GM04503 (cell line): ENCODE measurements around the gene LZTS2.
A peak's percentile ranks its signal among the peaks of the same experiment; 100 is the strongest.

Experiments
- DNase-seq: peaks from one replicate; pipeline ENCODE4 v3.0.0-alpha.2; 2012; ENCODE audit warnings: low read depth

The LZTS2 gene

GRCh38 chr10:101014230-101014884 lies 14.7 kb downstream of the LZTS2 start:
- DNase-seq: no peak

DNA sequence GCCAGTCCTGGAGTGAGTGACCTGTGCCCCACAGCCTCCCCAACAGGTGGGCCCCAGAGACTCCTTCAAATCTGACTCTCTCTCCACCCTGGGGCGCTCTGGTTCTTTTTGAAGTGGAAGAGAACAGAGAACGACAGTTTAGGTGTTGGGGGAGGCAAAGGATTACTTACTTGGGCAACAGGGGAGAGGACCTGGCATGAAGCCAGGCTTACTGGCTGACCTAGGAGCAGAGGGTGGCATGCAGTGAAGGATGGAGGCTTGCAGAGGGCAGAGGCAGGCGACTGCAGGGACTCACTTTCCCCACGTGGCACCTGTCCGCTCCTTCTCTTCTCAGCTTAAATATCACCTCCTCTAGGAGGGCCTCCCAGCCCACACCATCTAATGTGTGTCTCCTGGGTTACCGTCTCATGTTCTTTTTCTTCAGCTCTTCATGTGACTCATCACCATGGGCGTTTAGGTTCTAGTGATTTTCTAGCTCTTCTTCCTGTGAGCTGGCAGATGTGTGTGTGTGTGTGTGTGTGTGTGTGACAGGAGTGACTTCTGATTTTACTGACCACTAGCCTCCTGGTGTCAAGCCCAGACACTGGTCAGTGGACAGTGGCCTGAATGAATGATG lies 15.5 kb downstream of the LZTS2 start:
- peak; percentile 82 for DNase-seq

DNA sequence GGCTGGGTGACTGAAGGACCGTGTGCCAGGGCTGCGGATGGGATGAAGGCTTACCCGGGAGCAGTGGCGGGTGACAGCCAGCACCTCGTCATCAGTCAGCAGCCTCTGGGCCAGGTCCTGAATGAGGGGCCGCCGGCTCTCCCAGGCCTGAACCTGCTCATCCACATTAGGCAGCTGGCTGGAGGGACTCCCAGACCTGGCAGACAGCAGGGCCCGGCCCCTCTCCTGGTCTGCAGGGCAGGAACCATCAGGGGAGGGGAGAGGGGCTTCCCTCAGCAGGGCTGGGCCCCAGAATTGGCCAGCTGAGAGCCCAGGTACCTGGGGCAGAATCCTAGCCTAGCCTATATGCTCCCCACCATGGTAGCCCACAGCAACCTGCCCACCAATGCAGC lies 16.0 kb downstream of the LZTS2 start:
- DNase-seq: no peak

GRCh38 chr10:101016814-101017213 lies 17.2 kb downstream of the LZTS2 start:
- no peak for DNase-seq

DNA sequence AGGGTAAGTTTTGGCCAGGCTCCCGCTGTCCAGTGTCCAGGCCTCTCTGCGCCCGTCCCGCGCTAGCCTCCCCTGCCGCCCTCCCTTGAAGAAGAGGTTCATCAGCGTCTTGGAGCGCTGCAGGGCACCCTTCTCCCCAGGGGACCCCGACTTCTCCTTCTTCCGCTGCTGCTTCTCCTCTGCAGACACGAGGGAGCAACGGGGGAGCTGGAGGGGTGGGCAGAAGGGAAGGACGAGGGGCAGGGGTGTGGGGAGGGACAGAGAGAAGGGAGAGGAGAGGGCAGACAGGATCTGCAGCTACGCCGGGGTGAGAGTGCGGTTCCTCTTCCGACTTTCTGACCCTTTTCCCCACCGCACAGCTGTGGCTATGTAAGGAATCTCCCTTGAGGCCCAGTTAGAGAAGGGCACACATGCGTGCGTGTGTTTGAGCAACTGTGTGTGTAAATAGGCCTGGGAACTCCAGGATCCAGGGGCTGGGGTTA lies 18.6 kb downstream of the LZTS2 start:
- no peak for DNase-seq

DNA sequence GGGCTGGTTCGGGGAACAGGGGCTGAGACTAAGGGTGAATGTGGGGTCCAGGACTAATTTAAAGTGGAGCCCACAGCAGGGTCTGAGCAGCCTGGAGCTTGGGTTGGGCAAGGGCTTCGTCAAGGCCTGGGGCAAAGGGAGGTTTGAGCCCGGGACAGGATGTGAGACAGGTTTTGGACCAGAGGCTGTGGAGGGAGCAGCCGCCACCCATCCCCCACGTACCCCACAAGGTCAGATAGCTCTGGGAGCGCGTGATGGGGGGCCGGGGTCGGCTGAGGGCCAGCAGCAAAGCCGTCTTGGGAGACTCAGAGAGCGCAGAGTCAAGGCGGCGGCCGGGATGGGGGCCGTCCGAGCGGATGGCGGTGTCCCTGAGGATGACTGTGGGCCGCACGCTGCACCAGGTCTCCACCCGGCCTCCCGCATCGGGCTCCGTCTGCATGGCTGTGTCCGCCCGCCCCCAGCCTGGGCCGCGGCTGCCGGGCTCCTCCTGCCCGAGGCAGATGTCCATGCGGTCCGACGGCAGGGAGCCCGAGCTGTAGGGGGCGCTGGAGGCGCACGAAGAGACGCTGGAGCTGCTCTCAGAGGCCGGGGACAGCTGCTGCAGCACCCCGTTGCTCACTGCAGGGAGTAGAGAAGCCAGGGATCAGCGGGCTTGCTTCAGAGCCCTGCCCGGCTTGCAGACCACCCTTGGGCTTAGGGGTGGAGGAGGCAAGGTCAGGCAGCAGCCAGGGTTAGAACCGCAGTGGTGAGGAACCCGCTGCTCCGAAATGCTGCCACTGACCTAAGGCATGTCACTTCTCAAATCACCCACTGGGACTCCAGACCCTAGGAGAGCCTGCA lies 19.2 kb downstream of the LZTS2 start:
- DNase-seq: no peak

DNA sequence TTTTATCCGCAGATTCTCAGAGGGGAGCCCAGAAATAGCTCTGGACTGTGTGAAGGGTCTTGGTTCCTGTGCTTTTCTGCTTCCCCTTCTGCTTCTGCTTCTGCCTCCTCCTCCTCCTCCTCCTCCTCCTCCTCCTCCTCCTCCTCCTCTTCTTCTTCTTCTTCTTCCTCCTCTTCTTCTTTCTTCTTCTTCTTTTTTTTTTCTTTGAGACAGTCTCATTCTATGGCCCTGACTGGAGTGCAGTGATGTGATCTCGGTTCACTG lies 19.8 kb downstream of the LZTS2 start:
- DNase-seq: no peak

DNA sequence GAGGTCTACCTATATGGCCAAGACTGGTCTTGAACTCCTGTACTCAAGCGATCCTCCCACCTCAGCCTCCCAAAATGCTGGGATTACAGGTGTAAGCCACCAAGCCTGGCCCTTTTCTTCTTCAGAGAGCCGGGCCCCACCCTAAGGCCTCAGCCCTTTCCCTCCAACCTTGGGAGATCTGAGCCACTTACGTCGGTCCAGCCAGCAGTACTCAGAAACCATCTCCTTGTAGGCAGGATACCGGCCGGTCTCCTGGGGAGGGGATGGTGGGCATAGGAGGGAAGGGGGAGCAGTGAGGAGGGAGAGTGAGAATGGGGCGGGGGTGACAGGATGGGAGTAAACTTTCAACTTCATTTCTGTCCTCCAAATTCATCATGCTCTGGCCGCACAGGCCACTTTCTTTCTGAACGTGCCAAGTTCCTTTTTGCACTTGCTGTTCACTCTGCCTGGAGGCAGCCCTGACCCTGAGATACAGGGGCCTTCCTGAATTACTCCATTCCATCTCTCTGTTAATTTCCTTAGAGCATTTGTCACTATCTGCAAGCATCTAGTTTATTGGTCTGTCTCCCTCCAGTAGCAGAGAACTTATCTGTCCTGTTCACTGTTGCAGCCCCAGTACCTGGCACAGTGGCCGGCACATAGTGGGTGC lies 20.9 kb downstream of the LZTS2 start:
- DNase-seq: no peak

- DNase-seq: no peak
Observed at GRCh38 chr10:101021239-101021638, 21.6 kb downstream of the LZTS2 start.

DNA sequence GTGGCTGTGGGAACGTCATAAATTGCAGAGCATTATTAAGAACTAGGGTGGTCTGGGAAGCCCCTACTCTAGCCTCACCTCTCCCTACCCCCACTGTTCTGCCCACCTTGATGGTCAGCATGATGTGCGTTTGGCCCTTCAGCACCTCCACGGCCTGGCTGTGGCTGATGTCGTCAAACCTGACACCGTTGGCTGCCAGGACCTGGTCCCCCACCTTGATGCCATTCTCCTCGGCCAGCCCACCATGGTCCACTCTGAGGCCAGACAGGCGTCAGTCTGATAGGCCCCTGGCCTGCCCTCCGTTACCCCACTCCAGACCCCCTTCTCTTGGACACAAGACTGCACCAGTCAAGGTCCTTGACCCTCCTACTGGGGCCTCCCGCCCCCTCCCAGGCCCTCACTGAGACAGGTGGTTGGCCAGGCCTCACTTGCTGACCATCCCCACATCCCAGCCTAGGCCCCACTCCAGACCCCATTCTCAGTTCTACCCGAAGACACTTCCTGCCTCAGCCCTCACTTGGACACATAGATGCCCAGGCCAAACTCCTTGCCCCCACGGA lies 22.2 kb downstream of the LZTS2 start:
- DNase-seq: no peak

- no peak for DNase-seq
Observed at GRCh38 chr10:101022967-101023705, 23.5 kb downstream of the LZTS2 start.

- no peak for DNase-seq
Observed at GRCh38 chr10:101027106-101027720, 27.6 kb downstream of the LZTS2 start.

DNA sequence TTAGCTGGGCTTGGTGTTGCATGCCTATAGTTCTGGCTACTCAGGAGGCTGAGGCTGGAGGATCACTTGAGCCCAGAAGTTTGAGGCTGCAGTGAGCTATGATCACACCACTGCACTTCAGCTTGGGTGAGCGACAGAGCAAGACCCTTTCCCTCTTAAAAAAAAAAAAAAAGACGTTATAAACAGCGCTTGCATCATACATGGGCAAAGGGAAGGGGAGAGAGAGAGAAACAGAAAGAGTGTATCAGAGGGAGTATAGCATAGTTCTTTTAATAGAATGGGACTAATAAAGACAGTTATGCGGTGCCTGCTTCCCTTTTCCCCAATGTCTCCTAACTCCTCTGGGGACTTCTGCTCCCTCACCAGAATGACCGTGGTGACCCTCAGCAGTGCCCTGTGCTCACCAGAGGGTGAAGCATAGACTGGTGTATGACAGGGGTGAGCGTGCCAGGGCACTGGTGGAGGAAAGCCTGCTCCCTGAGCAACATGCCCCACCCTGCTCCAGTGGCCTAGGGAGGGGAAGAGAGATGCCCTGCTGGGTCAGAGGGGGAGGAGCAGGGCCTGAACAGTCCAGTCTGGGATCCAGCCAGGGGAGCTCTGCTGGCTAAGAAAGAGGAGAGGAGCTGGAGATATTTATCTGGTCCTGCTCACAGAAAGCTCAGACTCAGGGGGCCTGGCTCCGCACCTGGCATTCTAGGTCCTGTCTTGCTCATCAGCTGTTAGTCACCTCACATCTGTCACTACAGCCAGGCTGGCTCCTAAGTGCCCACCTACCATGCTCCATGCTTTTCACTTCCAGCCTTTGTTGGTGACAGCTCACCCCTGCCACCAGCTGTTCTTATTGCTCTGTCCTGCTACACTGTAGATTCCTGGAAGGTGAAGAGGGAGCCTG lies 29.1 kb downstream of the LZTS2 start:
- no peak for DNase-seq

GRCh38 chr10:101029520-101030295 lies 30.1 kb downstream of the LZTS2 start:
- DNase-seq: no peak

DNA sequence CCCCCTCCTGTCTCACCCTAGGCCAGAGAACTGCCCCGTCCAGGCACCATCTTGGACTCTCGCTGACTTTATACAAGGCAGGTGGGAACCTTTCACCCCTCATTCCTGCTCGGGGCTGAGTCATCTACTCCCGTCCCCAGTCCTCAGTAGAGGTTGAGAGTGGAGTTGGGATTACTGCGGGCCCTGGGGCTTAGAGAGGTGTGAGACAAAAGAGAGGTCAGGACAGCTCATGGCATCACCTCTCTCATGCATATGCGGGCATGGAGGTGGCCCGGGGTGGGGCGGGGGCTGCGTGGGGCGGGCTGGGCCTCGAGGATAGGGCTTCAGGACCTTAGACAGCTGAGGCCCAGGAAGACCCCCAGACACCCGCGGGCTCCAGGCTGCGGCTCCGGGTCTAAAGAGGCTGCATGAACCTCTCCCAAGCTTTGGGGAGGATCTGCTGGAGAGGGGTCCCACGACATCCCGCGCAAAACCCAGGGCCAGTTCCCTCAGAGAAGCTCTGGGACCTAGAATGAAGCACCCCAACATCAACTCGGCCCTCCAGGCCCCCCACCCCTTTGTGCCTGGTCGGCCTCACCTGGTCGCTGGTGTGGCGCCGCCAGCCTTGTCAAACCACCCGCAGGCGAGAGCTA lies 31.0 kb downstream of the LZTS2 start:
- no peak for DNase-seq

DNA sequence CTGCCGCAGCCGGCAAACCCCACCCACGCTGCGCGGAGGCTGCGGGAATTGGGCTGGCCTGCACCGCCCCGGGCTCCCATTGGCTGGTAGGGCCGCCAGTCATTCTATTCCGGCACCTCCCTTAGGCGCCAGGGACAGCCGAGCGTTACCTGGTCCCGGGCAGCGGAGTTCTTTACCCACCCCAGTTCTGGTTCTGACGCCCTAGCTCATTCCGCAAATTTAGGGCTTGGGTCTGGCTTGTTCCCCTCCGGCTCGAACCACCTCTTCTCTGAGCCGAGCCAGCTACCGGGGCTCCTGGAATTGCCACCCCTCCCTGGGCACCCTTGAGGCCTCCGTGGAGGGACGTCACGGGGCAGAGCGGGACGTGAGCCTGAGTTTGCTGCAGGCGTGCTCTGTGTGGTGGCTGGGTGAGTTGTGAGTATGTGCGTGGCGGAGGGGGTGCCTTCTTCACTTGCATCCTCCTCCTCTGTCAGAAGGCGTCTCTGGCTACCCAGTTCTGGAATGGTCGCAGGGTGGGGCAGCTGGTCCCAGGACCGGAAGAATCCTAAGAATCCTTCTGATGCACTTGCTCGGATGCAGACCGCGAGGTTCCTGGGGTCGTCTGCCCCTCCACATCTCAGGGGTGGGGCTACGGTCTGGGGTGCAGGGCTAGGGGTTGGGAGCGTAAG lies 31.7 kb downstream of the LZTS2 start, which contains the start of the genes PDZD7 and SFXN3:
Gene PDZD7 (minus strand): TSS at position 2 of the 668 bp plus-strand sequence. CDS start 910 bp downstream, outside the sequence.
Gene SFXN3 (plus strand): TSS at position 107 of the 668 bp plus-strand sequence. CDS start 3,461 bp downstream, outside the sequence.
- DNase-seq: peak; percentile 42

DNA sequence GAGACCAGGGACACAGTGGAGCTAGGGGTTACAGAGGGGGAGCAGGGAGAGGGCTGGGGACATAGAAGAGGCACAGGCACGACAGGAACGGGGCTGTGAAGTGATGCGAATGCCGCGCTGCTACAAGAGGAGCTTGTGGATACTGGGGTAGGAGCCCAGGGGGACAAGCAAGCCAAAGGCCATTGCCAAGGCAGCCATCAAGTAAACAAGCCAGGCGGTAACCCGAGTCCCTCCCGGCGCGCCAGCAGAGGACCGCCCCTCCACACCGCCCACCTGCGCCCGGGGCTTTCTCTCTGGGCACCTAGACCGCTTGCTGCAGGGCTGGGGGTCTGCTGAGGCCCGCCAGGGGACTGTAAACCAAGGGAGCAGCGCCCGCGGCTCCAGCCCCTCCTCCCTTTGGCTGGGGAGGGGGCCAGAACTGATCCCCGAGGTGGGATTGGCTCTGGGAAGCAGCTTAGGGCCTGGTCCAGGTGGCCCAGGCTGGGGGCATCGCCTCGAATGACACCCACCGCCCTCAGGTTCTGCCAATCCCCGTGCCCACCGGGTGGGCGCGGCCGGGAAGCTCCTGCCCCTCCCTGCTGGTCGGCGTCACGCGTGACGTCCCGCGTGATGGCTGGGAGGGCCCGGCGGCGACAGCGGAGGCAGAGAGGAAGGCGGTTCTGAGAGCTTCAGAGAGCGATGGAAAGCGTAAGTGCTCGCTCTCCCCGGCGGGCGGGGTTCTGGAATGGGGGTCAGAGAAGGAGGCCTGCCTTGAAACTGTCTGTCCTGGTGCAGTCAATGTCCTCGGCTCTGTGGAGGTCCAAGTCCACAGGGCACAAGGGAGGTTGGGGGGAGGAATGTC lies 32.4 kb downstream of the LZTS2 start:
- DNase-seq: no peak
